HepG2 (cell line): ENCODE data around the gene COQ6. TPM values are rescaled to one million over a fixed set of nuclear protein-coding genes. Genes with fewer than 3 reads are reported as not detected.

Experiments used
- ATAC-seq: fragments of 200-7000 bp; cut with Tn5 transposase; 3 replicates; pipeline ENCODE4 v1.9.1; 2020; ENCODE audit warnings: mild to moderate bottlenecking, moderate library complexity
- BruUV-seq: library from RNA; stranded (reverse); fragments of 400-500 nt; replicated peaks from 2 replicates; lab custom pipeline; 2021; lab: Mats Ljungman, UMichigan
- CTCF ChIA-PET: fragments of 300-600 bp; formaldehyde crosslinking; extraction: SDS; loops from one replicate; lab custom pipeline; 2021; ENCODE audit warnings: low total read pairs, inconsistent platforms, low intra/inter-chr PET ratio; lab: Yijun Ruan, JAX
- POLR2A ChIA-PET: fragments of 350-600 bp; sonication (Branson Sonifier 250); formaldehyde crosslinking; loops from one replicate; lab custom pipeline; 2020; ENCODE audit warnings: antibody characterized with exemption, inconsistent platforms; lab: Yijun Ruan, JAX
- DNase-seq: peaks from one replicate; pipeline ENCODE4 v3.0.0-alpha.2; 2015; ENCODE audit warnings: low spot score
- FAIRE-seq: peaks from 3 replicates; lab custom pipeline; 2011; peaks lifted over from hg19 to GRCh38; lab: Jason Lieb, UNC
- H2AFZ ChIP-seq: one replicate; pipeline ENCODE4 v1.6.1; 2011; ENCODE audit warnings: low read length, inconsistent platforms
- H3K27ac ChIP-seq: fragments of 300-600 bp; 3 replicates; pipeline ENCODE4 v1.8.0; 2011; ENCODE audit warnings: mixed run types, mild to moderate bottlenecking, mixed read lengths, low read length, inconsistent platforms; ENCODE audit not compliant: insufficient read depth; ENCODE audit errors: extremely low read length
- H3K27me3 ChIP-seq, 2 experiments: fragments of 200-600 bp in 1 of 2; 2 replicates in 1 of 2; 3 replicates in 1 of 2; pipeline versions ENCODE4 v1.6.0 to v1.8.0; 2011; ENCODE audit warnings: low read length in 2 of 2, mild to moderate bottlenecking in 2 of 2, moderate library complexity in 2 of 2, inconsistent platforms in 1 of 2; ENCODE audit not compliant: insufficient read depth in 2 of 2, control insufficient read depth in 1 of 2
- H3K36me3 ChIP-seq, 2 experiments: fragments of 200-600 bp in 1 of 2; replicated peaks in 1 of 2; 2 replicates in 1 of 2; 3 replicates in 1 of 2; pipeline versions ENCODE4 v1.5.1 to v1.8.0; 2011; ENCODE audit warnings: low read length in 2 of 2, inconsistent platforms in 1 of 2; ENCODE audit not compliant: insufficient read depth in 2 of 2, control insufficient read depth in 1 of 2
- H3K4me1 ChIP-seq: 2 replicates; pipeline ENCODE4 v1.5.1; 2012; ENCODE audit warnings: low read length, inconsistent platforms; ENCODE audit not compliant: insufficient read depth
- H3K4me2 ChIP-seq: 2 replicates; pipeline ENCODE4 v1.6.0; 2011; ENCODE audit warnings: low read depth, low read length, inconsistent platforms
- H3K4me3 ChIP-seq, 3 experiments: fragments of 200-600 bp in 1 of 3; sonication (generic), shearing (Covaris generic) in 1 of 3; replicated peaks in 1 of 3; 2 replicates each; pipeline ENCODE4 v1.5.1; 2011 to 2016; ENCODE audit warnings: low read length in 3 of 3, inconsistent platforms in 2 of 3, low read depth in 2 of 3, mild to moderate bottlenecking in 2 of 3, control low read depth in 1 of 3, mixed read lengths in 1 of 3; ENCODE audit not compliant: insufficient read depth in 1 of 3
- H3K79me2 ChIP-seq: one replicate; pipeline ENCODE4 v1.6.1; 2011; ENCODE audit warnings: low read length, inconsistent platforms; ENCODE audit not compliant: insufficient read depth
- H3K9ac ChIP-seq: 2 replicates; pipeline ENCODE4 v1.6.0; 2011; ENCODE audit warnings: mild to moderate bottlenecking, low read depth, low read length, inconsistent platforms; ENCODE audit not compliant: insufficient read depth
- H3K9me3 ChIP-seq: 2 replicates; pipeline ENCODE4 v1.5.1; 2012; ENCODE audit warnings: mild to moderate bottlenecking, low read length
- H4K20me1 ChIP-seq: 2 replicates; pipeline ENCODE4 v1.6.0; 2011; ENCODE audit warnings: inconsistent platforms, mild to moderate bottlenecking, low read length, moderate library complexity; ENCODE audit not compliant: insufficient read depth
- CHCHD3 ChIP-seq: sonication (generic); formaldehyde crosslinking; IDR thresholded peaks from 2 replicates; pipeline ENCODE4 v1.8.0; 2022; ENCODE audit warnings: mild to moderate bottlenecking, missing genetic modification reagents, moderate library complexity
- HDAC2 ChIP-seq: sonication (generic); formaldehyde crosslinking; IDR thresholded peaks from 2 replicates; pipeline ENCODE4 v1.4.0; 2020; ENCODE audit warnings: missing genetic modification reagents
- KAT2B ChIP-seq: fragments of 150-350 bp; IDR thresholded peaks from 2 replicates; pipeline ENCODE4 v1.6.1; 2014; ENCODE audit warnings: low read depth, low read length, borderline replicate concordance
- KDM4B ChIP-seq: sonication (generic); formaldehyde crosslinking; IDR thresholded peaks from 2 replicates; pipeline ENCODE4 v1.4.0; 2020; ENCODE audit warnings: missing genetic modification reagents
- KDM5B ChIP-seq: sonication (generic); formaldehyde crosslinking; IDR thresholded peaks from 2 replicates; pipeline ENCODE4 v1.4.0; 2020; ENCODE audit warnings: missing genetic modification reagents, mild to moderate bottlenecking, borderline replicate concordance
- KMT2B ChIP-seq: IDR thresholded peaks from 2 replicates; pipeline ENCODE4 v1.6.1; 2016; ENCODE audit warnings: missing genetic modification reagents, missing compliant biosample characterization
- ZEB1 ChIP-seq: IDR thresholded peaks from 2 replicates; pipeline ENCODE4 v1.6.1; 2012; ENCODE audit warnings: mild to moderate bottlenecking, low read depth, inconsistent platforms; ENCODE audit not compliant: insufficient replicate concordance
- ZNF101 ChIP-seq: sonication (generic); formaldehyde crosslinking; IDR thresholded peaks from 2 replicates; pipeline ENCODE4 v1.4.0; 2020; ENCODE audit warnings: mild to moderate bottlenecking, low read depth, missing genetic modification reagents, borderline replicate concordance
- ZNF3 ChIP-seq: IDR thresholded peaks from 2 replicates; pipeline ENCODE4 v1.7.0; 2017; ENCODE audit warnings: inconsistent platforms
- ZNF790 ChIP-seq: sonication (generic); formaldehyde crosslinking; IDR thresholded peaks from 2 replicates; pipeline ENCODE4 v1.8.0; 2022; ENCODE audit warnings: missing genetic modification reagents, mild to moderate bottlenecking, borderline replicate concordance
- WGBS: methylation state at CpG from one replicate; pipeline ENCODE4 v1.1.6; 2017; ENCODE audit warnings: low lambda C conversion rate; 5-methylcytosine and 5-hydroxymethylcytosine counted together
- in situ Hi-C: cut with HindIII; loops from 2 replicates; pipeline ENCODE4 v1.10.0; 2017; ENCODE audit warnings: low pct_unique_long_range_greater_than_20kb; ENCODE audit not compliant: extremely low pct_ligation_motif_present
- intact Hi-C: fragments of 100-400 bp; cut with micrococcal nuclease; formaldehyde crosslinking; loops from one replicate; pipeline ENCODE4 v1.10.0; 2022; ENCODE audit not compliant: unreplicated experiment
- polyA plus RNA-seq, 8 experiments: library from polyadenylated mRNA; depleted of rRNA in 3 of 8; stranded (reverse) in 7 of 8; unstranded in 1 of 8; fragments of >200 nt; fragmentation: Illumina TruSeq in 4 of 8; extraction: Trizol in 4 of 8; gene quantifications; 2 replicates each; pipeline versions ENCODE4 v1.2.1 to v1.2.3, GENCODE V29; 2011 to 2016; ENCODE audit warnings: low read depth in 4 of 8, missing spikeins in 1 of 8, mixed read lengths in 1 of 8; ENCODE audit not compliant: insufficient read depth in 1 of 8
- total RNA-seq, 5 experiments: library from RNA; depleted of rRNA; stranded (reverse); fragments of >200 nt; fragmentation: Illumina TruSeq; extraction: Trizol; gene quantifications; 2 replicates each; pipeline ENCODE4 v1.2.3, GENCODE V29; 2016; ENCODE audit warnings: low read depth in 1 of 5
- TF ChIP-seq, protein P1 (sequence below): sonication (generic); formaldehyde crosslinking; IDR thresholded peaks from 2 replicates; pipeline ENCODE4 v1.9.0; 2021; ENCODE audit warnings: mild to moderate bottlenecking, missing genetic modification reagents
- TF ChIP-seq, protein P2 (sequence below): sonication (generic); formaldehyde crosslinking; IDR thresholded peaks from 2 replicates; pipeline ENCODE4 v1.4.0; 2020; ENCODE audit warnings: low read depth, mild to moderate bottlenecking, missing genetic modification reagents

Gene COQ6
- total and polyA plus RNA-seq, 2 of the 13 experiments (the other 11 are each of a cell fraction or from before 2014, with no cell fraction given): 18.9 to 34.7 TPM

- TF ChIP-seq, protein P1, sequence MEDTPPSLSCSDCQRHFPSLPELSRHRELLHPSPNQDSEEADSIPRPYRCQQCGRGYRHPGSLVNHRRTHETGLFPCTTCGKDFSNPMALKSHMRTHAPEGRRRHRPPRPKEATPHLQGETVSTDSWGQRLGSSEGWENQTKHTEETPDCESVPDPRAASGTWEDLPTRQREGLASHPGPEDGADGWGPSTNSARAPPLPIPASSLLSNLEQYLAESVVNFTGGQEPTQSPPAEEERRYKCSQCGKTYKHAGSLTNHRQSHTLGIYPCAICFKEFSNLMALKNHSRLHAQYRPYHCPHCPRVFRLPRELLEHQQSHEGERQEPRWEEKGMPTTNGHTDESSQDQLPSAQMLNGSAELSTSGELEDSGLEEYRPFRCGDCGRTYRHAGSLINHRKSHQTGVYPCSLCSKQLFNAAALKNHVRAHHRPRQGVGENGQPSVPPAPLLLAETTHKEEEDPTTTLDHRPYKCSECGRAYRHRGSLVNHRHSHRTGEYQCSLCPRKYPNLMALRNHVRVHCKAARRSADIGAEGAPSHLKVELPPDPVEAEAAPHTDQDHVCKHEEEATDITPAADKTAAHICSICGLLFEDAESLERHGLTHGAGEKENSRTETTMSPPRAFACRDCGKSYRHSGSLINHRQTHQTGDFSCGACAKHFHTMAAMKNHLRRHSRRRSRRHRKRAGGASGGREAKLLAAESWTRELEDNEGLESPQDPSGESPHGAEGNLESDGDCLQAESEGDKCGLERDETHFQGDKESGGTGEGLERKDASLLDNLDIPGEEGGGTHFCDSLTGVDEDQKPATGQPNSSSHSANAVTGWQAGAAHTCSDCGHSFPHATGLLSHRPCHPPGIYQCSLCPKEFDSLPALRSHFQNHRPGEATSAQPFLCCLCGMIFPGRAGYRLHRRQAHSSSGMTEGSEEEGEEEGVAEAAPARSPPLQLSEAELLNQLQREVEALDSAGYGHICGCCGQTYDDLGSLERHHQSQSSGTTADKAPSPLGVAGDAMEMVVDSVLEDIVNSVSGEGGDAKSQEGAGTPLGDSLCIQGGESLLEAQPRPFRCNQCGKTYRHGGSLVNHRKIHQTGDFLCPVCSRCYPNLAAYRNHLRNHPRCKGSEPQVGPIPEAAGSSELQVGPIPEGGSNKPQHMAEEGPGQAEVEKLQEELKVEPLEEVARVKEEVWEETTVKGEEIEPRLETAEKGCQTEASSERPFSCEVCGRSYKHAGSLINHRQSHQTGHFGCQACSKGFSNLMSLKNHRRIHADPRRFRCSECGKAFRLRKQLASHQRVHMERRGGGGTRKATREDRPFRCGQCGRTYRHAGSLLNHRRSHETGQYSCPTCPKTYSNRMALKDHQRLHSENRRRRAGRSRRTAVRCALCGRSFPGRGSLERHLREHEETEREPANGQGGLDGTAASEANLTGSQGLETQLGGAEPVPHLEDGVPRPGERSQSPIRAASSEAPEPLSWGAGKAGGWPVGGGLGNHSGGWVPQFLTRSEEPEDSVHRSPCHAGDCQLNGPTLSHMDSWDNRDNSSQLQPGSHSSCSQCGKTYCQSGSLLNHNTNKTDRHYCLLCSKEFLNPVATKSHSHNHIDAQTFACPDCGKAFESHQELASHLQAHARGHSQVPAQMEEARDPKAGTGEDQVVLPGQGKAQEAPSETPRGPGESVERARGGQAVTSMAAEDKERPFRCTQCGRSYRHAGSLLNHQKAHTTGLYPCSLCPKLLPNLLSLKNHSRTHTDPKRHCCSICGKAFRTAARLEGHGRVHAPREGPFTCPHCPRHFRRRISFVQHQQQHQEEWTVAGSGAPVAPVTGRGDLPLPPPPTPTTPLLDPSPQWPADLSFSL (CRISPR knock-in tag): no peak
These were observed 18.8 kb downstream of the COQ6 start (continued) for GRCh38 chr14:73968885-73969284.

- Histone ChIP-seq H2AFZ (no peak overlapping the region), H3K4me3 (no peak overlapping the region), H3K79me2 (no peaks in the 10 kb centered on the region), H3K27ac (no peak overlapping the region), H3K4me2 (no peak overlapping the region), H3K27me3 (no peaks in the 10 kb centered on the region), H3K9ac (no peak overlapping the region), H4K20me1 (no peaks in the 10 kb centered on the region), H3K9me3 (no peaks in the 10 kb centered on the region), H3K4me1 (peaks cover 5% of the 10 kb centered on the region)
- BruUV-seq: no TSS peak
- WGBS: 96% methylated on average over 2 of the region's 2 CpGs
- in situ Hi-C loops: no loop called here
- FAIRE-seq (no peak), DNase-seq (no peak)
- POLR2A ChIA-PET: no interaction called here
- intact Hi-C loops: no loop called here
- TF ChIP-seq ZEB1 (no peak), KDM5B (CRISPR knock-in tag) (no peak), ZNF790 (CRISPR knock-in tag) (no peak), KAT2B (no peak), KMT2B (CRISPR knock-in tag) (no peak), KDM4B (CRISPR knock-in tag) (no peak), ZNF101 (no peak), CHCHD3 (CRISPR knock-in tag) (no peak), ZNF3 (CRISPR knock-in tag) (no peak), HDAC2 (CRISPR knock-in tag) (no peak)
- TF ChIP-seq, protein P2, sequence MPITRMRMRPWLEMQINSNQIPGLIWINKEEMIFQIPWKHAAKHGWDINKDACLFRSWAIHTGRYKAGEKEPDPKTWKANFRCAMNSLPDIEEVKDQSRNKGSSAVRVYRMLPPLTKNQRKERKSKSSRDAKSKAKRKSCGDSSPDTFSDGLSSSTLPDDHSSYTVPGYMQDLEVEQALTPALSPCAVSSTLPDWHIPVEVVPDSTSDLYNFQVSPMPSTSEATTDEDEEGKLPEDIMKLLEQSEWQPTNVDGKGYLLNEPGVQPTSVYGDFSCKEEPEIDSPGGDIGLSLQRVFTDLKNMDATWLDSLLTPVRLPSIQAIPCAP (CRISPR knock-in tag): no peak
- TF ChIP-seq, all 625 proteins: peak for 0
- peaks cover 35 to 83% of the 10 kb centered on the region in 2 experiments for H3K36me3 ChIP-seq
- CTCF ChIA-PET: no interaction called here
- no peak for ATAC-seq
These were observed 23.4 kb downstream of the COQ6 start for GRCh38 chr14:73973497-73973896.
